ENCODE measurements around the gene LYRM4.
"Not testable (repeated sequence)": the region's sequence is repeated elsewhere in the genome, so short reads cannot be mapped to it uniquely, and the experiment has no call there.

The LYRM4 gene

DNA sequence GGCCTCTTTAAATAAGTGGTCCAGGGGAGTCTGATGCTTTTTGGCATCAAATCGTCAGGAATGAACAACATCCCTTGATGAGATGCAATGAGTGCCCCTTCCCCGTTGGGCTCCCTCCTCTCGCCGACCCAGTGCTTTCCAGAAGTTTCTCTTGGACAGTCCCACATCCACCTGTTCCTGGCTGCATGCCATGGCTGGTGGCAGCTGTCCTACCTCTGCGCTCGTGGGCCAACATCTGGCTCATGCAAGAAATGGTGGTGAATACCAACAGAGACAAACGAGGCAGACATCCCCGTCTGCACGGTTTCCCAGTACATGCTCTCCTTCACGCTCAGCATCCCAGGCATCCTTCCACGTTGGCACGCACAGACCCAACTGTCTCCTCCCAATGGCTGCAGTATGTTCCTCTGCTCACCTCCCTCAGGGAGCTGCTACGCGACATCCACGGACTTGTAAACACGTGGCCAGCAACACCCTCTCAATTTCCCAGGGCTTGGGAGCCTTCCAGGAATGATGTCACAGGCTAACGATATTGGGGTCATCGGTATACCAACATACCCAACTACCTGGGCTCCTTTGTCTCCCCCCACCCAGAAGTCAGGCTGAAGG, 138.1 kb downstream of the LYRM4 start:
- no peak for DNase-seq (ENCODE audit: low read depth in 3 of 3)

DNA sequence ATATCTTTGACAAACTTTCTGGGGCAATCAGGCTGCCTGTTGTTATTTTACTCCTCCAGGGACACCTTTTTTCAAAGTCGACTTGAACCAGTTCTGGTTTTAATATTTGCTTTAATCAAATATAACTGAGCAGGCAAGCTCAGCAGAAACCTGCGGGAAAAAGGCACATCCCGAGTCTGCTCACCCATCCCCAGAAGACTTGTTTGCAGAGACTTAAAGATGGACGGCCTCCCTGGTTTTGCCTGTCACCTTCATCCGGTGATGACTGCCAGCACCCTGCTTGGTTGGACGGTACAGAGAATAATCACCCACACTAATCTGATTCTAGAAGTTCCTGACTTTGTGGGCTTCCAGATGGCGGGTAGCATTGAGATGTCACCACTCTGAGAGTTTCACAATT, 138.8 kb downstream of the LYRM4 start:
- no peak for DNase-seq (ENCODE audit: low read depth in 3 of 3)

DNA sequence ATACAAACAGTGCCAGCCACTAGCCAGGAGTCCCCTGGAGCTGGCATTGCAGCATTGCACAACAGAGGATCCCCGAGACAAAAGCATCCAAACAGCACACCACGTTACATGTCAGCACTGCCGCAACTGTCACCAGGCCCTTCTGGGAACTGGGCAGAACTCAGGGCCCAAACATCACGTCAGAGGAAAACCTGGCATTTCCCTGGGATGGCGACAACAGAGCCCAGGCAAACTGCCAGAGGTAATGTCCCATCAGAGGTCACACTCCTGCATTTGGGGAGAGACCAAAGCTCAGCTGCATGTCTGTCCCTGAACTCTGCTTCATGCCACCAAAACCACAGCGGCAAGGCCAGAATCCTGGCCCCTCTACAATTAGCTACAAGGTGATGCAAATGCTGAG, 139.3 kb downstream of the LYRM4 start:
- DNase-seq (ENCODE audit: low read depth in 3 of 3) = no peak

DNA sequence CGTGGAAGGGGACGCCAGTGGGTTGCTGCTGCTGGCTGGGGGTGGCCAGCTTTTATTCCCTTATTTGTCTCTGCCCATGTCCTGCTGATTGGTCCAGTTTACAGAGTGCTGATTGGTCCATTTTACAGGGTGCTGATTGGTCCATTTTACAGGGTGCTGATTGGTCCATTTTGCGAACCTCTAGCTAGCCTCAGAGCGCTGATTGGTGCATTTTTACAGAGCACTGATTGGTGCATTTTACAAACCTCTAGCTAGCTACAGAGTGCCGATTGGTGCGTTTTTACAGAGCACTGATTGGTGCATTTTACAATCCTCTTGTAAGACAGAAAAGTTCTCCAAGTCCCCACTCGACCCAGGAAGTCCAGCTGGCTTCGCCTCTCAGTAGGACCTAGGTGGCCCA, 140.2 kb downstream of the LYRM4 start:
- DNase-seq (ENCODE audit: low read depth in 3 of 3) = not testable (repeated sequence)

DNA sequence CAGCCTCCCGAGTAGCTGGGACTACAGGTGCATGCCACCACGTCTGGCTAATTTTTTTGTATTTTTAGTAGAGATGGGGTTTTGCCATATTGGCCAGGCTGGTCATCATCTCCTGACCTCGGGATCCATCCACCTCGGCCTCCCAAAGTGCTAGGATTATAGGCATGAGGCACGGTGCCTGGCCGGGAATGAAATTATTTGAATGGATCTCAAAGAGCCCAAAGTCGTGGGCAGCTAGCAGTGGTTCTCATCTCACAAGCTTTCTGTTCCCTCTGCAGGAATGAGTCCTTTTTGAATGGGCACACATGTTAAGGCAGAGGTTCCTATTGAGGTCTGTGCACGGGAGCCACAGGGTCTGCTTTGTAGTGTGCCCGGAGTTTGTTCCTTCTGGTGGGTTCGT, 140.7 kb downstream of the LYRM4 start:
- no peak for DNase-seq (ENCODE audit: low read depth in 3 of 3)

DNA sequence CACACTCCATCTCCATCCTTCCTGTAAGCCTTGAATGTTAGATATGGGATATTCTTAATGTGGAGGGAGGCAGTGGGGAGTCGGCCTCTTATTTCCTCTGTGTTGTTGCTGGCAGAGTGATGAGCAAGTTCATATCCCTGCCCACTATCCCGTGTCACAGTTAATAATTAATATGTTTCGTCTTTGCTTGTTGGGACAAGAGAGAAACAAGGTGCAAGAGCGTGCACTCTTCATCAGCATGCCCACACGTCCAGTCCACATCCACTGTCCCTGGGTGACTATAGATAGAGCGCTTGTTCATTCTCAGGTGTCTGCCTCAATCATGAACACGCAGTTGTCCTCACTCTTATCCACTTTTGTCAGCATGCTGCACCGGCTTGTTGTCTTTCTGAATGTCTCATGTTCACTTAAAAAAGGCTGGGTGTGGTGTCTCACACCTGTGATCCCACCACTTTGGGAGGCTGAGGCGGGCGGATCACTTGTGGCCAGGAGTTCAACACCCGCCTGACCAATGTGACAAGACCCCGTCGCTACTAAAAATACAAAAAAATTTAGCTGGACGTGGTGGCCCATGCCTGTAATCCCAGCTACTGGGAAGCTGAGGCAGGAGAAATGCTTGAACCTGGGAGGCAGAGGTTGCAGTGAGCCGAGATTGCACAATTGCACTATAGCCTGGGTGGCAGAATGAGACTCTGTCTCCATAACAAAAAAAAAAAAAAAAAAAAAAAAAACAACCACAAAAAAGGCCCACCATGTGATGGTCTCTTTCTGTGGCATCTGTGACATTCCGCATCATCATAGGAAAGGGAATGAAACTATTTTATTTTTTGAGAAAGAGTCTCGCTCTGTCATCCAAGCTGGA, 141.4 kb downstream of the LYRM4 start:
- DNase-seq (ENCODE audit: low read depth in 3 of 3) = no peak

DNA sequence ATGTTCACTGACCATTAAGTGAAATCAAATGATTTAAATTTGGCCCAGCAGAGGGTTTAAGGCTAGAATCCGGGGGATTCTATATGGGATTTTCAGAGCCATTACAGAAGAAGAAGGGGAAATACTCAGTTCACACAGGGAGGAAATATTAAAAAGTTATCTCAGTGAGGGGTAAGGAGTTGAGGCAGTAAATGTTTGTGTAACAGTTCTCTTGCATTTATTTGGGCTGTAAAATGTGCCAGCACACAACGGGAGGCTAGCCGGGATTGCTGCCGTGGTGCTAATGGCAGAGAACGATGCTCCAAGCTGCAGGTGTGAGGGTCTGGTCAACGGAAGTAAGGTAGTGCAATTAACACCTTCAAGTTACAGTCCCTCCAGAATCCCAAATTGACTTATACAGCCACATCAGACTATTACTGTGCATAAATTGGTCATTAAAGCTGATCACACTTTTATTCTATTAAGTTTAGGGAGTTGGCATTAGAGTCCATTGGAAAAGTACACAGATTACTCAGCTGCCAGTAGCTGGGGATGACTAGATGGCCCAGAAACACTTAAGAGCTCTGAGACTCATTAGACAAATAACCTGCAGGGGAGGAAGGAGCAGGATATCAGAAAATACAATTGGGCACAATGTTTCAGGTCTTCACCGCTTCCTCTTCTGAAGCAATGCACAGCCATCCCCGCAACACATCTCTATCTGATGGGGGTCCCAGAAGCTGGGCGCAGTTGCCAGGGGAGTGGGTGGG, 144.3 kb downstream of the LYRM4 start:
- DNase-seq (ENCODE audit: low read depth in 3 of 3) = no peak

DNA sequence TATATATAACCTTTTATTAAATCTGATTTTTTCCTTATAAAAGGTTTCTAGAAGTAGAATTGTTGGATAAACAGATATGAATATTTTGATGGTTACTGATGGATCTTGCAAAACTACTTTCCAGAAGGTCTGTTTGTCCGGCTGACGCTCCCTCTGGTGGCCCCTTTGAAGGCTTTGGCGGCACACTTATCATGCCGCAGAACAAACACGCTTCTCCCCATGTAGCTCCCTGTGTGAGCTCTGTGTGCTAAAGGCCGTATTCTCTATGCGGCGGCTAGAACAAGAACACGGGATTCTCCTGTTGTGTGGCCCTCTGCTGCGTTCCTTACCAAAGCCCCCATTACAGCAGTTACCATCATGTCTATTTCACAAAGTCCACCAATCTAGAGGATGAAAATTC, 145.6 kb downstream of the LYRM4 start:
- no peak for DNase-seq (ENCODE audit: low read depth in 3 of 3)

DNA sequence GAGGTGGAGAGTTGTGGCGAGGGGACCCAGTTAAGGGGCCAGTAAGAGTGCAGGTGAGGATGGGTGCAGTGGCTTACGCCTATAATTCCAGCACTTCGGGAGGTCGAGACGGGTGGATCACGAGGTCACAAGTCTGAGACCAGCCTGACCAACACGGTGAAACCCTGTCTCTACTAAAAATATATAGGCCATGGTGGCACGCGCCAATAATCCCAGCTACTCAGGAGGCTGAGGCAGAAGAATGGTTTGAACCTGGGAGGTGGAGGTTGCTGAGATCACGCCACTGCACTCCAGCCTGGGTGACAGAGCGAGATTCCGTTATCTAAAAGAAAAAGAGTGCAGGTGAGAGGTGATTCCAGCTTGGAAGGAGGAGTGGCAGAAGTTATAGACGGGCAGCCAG, 147.7 kb downstream of the LYRM4 start:
- no peak for DNase-seq (ENCODE audit: low read depth in 3 of 3)

DNA sequence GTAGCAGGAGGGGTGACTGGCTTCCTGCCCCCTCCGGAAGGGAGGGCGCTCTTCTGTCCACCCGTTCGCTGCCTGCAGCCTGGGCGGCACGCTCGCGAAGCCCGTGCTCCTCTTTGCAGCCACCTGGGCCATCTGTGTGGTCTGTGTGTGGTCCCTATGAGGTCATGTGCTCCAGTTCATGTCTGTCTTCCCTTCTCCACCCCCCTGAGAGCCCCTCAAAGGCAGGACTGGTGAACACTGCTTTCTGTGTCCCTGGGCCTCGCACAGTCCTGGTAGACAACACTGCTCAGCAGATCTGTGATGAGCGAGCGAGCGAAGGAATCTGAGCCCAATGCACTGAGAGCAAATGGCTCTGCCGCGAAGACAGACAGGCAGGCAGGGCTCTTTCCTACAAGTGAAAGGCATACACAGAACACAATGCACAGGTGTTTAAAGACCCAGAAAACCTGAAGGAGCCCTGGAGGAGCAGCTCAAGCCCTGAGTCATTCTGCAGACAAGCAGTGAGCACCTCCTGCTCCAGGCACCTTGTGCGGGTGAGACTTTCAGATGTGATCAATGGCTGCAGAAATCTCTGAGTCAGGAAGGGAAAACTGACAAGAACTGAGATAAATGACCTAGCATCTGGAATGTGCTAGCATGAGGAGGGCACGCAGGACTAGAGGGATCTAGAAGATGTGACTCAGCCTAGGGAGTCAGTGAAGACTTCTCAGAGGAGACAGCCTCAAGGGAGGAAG, 148.5 kb downstream of the LYRM4 start:
- no peak for DNase-seq (ENCODE audit: low read depth in 3 of 3)

DNA sequence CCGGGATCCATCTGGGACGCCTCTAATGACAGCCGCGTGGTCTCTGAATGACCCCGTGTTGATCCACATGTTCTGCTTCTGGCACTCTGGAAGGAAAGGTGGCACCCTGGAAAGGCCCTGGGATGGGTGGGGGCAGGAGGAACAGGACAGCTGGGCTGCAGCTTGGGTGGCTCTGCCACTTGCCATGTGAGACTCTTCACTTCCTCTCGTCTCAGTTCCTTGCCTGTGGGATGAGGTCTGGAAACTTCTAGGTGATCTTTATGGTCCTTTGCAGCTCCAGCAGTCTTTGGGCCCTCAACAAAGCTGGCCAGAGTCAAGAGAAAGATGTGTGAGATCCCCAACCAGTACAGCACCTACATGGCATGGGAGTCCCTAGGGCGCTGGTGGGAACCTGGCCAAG, 149.1 kb downstream of the LYRM4 start:
- DNase-seq (ENCODE audit: low read depth in 3 of 3) = no peak

DNA sequence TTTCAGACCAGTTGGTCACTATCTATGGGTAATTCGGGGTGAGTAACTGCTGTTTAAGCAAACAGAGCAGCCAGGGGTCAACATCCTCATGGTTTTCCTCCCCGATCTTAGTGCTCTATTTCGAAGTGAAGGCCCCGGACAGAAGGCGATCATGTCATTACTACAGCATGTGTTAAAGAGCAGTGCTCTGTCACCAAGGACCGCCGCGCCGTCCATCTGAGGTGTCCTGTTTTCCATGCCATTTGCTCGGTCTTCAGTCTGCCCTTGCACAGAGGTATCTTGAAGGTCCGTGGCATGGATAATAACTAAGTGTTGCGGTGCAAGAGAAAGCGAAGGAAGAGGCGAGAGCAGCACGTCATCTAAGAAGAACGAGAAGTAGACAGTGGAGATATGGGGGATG, 150.5 kb downstream of the LYRM4 start:
- no peak for DNase-seq (ENCODE audit: low read depth in 3 of 3)

DNA sequence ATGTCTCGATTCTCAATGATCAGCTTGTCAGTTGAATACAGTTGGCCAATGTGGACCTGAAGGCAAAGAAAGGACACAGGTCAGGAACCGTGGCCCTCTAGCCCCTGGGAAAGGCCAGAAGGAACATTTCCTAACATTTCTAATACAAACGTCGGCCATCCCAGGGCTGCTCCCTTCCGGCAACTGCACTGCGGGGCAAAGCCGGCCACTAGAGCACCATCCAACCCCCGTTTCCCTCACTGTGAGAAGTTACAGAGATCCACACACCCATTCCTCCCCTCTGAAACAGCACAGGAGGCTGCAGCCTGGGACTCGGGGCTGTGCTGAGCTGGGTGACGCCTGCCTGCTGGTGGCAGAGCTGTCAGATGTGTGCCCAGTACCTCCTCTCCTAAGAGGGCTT, 151.3 kb downstream of the LYRM4 start:
- no peak for DNase-seq (ENCODE audit: low read depth in 3 of 3)

DNA sequence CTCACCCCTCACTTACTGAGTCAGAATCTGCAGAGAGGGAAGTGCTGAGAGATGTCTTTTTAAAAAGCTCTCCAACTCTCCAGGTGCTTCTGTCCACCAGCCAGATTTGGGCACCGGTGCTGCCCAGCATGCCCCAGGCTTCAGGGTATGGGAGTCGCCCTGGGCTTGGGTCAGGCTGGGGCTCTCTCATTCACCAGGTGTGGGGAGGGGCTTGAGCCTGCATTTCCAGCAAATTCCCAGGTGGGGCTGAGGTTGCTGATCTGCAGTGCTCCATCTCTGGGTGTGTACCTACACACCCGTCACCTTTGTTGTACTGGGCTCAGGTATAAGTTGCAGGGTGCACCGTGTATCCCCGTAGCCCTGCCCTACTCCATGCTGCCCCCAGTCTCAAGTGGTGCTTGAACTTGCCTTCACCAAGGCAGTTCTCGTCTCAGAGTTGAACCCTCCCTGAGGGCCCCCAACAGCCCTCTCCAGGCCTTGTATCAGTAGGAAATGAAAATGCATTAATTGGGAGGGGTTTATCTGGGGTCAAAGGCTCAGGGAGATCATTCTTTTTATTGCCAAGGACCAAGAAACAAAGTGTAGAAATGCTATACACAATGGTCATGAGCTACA, 152.1 kb downstream of the LYRM4 start:
- DNase-seq (ENCODE audit: low read depth in 3 of 3) = no peak

DNA sequence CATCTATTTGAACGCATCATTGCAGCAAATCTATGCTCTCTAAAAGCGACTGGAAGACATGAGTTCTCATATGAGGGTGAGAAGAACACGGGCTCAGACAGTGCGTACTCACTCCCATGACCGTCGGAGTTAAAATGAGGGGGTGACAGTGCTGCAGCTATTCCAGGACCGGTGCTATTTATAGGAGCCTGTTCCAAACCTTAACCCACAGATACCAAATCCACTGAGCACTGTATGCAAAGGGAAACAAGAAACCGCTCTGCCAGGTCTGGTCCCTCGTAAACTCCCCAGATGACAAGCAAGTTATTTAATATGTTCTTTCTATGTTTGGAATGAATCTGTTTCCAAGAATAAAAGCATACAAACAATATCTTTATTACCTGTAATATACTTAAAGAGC, 152.7 kb downstream of the LYRM4 start:
- no peak for DNase-seq (ENCODE audit: low read depth in 3 of 3)

DNA sequence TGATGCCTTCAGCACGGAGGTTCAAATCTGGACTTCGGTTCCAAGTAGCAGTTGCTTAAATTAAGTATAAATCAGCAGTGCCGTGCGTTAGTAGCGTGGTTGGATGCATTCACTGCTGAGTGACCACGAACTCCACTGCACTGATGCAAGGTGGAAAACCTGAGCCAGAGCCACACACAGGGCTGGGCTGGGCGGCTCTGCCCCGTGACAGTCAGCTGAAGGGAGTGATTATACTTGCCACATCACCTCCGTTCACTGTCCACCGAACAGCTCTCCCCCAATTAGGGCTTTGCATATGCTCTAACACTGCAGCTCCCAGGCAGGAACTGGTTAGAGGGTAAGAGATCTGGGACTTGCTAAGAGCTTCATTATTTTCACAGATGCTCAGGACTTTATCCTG, 153.4 kb downstream of the LYRM4 start:
- DNase-seq (ENCODE audit: low read depth in 3 of 3) = no peak

DNA sequence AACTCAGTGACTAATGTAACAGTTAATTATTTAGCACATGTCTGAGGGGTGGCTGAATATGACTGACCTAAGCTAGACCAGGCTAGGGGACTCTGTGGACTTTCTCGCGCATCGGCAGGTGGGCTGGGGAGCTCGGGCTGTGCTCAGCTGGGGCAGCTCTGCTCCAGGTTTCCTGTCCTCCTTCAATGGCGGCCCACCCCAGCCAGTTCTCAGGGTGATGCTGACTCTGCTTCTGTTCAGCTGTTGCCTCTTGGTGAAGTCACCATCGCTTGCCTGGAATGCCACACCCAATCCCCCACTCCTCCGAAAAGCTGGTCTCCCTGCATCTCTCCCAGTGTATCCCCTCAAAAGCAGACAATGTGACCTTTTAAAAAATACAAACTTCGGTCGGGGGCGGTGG, 155.6 kb downstream of the LYRM4 start:
- no peak for DNase-seq (ENCODE audit: low read depth in 3 of 3)

DNA sequence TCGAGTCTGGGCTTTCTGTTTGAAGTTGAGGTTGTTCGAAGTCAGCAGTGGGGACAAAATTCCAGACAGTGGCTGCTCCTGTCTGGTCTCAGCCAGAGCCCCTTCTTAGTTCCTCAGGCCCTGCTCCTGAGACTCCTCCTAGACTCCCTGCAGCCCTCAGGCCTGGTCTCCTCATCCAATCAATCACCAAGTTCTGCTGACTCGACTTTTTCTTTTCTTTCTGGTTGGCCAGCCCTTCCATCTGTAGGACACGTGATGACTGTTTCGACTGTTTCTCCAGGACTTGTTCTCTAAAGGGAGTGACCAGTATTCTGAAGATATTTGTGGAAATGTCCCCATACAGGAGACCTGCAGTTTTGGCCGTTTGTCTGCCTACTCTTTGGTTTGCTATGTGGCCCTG, 156.1 kb downstream of the LYRM4 start:
- no peak for DNase-seq (ENCODE audit: low read depth in 3 of 3)

DNA sequence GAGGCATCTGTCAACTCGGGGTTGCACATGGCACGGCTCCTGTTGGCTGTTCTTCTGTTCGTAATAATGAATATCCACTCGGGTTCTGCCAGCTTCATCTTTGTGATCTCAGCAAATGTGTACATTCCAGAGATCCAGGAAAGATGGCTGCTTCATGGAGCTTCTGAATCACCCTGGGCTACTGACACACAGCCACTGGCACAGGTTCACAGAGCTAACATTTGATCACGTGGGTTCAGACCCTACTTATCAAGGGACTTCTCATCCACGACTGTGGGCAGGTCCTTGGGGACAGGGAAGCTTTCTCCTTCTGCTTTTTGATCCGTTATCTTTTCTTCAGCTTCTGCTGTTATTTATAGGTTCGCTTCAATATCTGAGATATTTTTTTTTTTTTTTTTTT, 157.5 kb downstream of the LYRM4 start:
- DNase-seq (ENCODE audit: low read depth in 3 of 3) = no peak

DNA sequence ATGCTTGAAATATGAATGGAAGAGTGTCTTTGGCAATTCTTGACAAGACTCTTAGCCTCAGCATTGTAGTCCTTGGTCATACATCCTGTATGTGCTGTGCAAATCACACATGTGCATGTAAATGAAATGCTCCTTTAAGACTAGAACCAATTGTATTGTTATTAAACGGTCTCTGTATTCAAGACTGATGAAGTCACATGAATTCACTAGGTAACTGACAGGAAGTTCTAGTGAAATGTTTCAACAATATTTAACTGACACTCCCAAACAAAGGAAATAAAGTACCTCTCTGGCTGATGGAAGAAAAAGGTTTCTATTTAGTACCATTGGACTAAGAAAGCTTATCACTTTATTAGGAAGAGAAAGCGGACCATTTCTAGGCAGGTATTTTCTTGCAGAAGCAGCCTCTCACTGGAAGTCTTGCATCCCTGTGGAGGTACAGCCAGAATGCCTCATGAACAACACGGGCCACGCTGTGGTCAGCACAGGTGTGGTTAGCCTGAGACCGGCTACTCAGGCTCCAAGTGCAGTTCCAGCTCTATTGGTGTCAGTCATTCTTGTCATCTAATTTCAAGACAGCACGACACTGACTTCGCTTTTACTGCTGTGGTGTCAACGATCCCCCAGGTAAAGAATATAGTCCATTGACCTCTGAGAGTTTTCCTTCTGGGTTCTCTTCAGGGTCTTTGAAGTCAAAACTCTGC, 158.3 kb downstream of the LYRM4 start:
- no peak for DNase-seq (ENCODE audit: low read depth in 3 of 3)

DNA sequence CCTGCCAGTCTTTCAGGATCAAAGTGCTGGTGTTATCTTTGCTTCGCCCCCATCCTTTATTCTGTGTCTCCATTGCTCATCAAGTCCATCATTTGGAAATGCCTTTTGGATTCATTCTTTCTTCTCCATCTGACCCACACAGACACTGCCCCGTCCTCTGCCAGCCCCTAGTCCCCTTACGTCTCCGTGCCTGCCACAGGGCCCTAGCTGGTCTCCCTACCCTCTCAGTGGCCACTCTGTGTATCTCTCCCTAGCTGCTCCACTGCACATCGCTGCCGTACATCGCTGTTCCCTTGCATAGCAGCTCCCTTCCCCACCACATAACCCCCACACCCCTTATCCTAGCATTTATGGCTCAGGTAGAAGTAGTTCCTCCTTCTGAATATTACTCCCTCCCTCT, 159.9 kb downstream of the LYRM4 start:
- DNase-seq (ENCODE audit: low read depth in 3 of 3) = no peak

Data from stimulated activated CD4-positive, alpha-beta T cell treated with anti-CD3 and anti-CD28 coated beads, TNF-alpha, amount 100 ng/mL, for 4 hours (primary cell).